SU-DHL-6 (cell line): ENCODE measurements around the gene KRT5.

ENCODE experiments used
- CTCF ChIP-seq: fragments of 200-600 bp; sonication (generic); IDR thresholded peaks from one replicate; pipeline ENCODE4 v1.5.1; 2017; ENCODE audit warnings: antibody characterized with exemption, mild to moderate bottlenecking, low read length, moderate library complexity; ENCODE audit not compliant: insufficient read depth, poor library complexity, severe bottlenecking
- EZH2phosphoT487 ChIP-seq: fragments of 200-600 bp; sonication (generic), shearing (Covaris generic); conservative IDR thresholded peaks from 2 replicates; pipeline ENCODE4 v1.6.1; 2018; ENCODE audit warnings: mild to moderate bottlenecking, antibody characterized with exemption, low read length, moderate library complexity, mixed read lengths

DNA sequence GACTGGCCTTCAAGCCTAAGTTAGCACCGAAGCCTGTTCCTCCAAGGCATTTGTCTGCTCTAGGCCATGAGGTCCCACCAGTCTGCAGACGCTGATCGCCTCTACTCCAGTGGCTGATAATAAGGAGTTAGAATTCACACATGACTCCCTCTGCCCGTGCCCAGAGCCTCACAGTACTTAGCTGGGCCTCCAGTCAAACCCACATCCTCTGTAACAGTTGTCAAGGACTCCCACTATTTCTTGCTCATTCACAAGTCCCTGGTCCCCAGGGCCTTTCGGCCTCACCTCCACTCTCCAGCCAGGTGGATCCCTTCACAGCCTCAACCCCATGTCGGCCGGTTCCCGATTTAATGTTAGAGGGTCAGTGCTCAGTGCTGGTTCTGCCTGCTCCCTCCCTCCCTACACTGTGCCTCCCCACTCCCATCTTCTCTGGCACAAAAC lies 6.3 kb upstream of the KRT5 start:
- TF ChIP-seq CTCF = no peak
- TF ChIP-seq EZH2phosphoT487 = no peak
